Hepatocyte (in vitro differentiated cells): ENCODE measurements around the gene PXDN.

Experiments used
- EZH2 ChIP-seq: fragments of 200-600 bp; sonication (generic); IDR thresholded peaks from 2 replicates; pipeline ENCODE4 v1.6.1; 2016; ENCODE audit warnings: antibody characterized with exemption, mild to moderate bottlenecking, borderline replicate concordance
- EZH2phosphoT487 ChIP-seq: fragments of 200-600 bp; sonication (generic); IDR thresholded peaks from one replicate; pipeline ENCODE4 v1.6.1; 2018; ENCODE audit warnings: antibody characterized with exemption, mild to moderate bottlenecking, low read depth, moderate library complexity; ENCODE audit not compliant: unreplicated experiment, severe bottlenecking
- TF ChIP-seq, protein P1 (sequence below): fragments of 200-600 bp; sonication (generic); IDR thresholded peaks from 2 replicates; pipeline ENCODE4 v1.5.1; 2016; ENCODE audit warnings: antibody characterized with exemption, mild to moderate bottlenecking; ENCODE audit not compliant: poor library complexity

DNA sequence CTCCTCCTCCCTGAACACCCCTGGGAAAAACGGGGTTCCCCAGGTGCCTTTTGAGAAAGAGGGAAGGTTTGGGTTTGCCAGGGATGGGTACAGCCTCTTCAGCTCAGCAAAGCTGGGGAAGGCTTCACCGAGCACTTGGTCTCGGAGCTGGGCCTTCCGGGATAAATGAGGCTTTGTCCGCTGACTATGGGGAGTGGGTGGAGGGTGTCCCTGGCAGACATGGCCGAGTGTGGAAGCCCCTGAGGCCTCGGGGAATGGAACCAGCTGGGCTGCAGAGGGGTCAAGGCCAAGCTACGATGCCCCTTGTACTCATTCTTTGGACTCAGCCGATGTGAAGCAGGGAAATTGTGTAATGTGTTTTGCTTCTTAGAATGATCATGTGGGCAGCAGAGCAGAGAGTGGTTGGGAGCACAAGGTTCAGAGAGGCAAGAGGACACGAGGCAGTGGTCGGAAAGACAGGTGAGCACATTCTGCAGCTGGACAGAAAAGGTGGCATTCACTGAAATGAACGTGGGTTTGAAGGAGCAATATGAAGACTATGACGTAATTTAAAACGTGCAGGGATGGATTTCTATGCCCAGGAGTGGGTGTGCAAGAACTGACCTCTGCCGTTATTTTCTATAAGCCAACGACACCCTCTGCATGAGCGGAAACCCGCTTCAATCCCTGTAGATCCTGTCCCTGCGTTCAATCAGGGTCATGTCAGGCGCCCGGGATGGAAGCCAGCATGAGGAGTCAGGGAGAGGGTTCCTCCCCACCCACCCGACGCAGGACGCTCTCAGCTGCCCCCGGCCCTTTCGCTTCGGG lies 142.6 kb downstream of the PXDN start:
- TF ChIP-seq, protein P1, sequence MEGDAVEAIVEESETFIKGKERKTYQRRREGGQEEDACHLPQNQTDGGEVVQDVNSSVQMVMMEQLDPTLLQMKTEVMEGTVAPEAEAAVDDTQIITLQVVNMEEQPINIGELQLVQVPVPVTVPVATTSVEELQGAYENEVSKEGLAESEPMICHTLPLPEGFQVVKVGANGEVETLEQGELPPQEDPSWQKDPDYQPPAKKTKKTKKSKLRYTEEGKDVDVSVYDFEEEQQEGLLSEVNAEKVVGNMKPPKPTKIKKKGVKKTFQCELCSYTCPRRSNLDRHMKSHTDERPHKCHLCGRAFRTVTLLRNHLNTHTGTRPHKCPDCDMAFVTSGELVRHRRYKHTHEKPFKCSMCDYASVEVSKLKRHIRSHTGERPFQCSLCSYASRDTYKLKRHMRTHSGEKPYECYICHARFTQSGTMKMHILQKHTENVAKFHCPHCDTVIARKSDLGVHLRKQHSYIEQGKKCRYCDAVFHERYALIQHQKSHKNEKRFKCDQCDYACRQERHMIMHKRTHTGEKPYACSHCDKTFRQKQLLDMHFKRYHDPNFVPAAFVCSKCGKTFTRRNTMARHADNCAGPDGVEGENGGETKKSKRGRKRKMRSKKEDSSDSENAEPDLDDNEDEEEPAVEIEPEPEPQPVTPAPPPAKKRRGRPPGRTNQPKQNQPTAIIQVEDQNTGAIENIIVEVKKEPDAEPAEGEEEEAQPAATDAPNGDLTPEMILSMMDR: no peak
- TF ChIP-seq EZH2 (no peak), EZH2phosphoT487 (no peak)
